GM18868 (cell line): ENCODE measurements around the gene ST14.
"Not testable (repeated sequence)": the region's sequence is repeated elsewhere in the genome, so short reads cannot be mapped to it uniquely, and the experiment has no call there.

Source experiments
- ATAC-seq: cut with Tn5 transposase; IDR thresholded peaks from one replicate; pipeline ENCODE4 v1.9.1; 2021; ENCODE audit warnings: mild to moderate bottlenecking, moderate library complexity; ENCODE audit not compliant: unreplicated experiment

The ST14 gene

GRCh38 chr11:130187096-130187495 lies 27.5 kb downstream of the ST14 start:
- ATAC-seq = no peak

- no peak for ATAC-seq
Observed at GRCh38 chr11:130188047-130188446, 28.5 kb downstream of the ST14 start.

GRCh38 chr11:130188585-130189347 lies 29.2 kb downstream of the ST14 start:
- ATAC-seq = no peak

GRCh38 chr11:130189492-130190210 lies 30.1 kb downstream of the ST14 start:
- no peak for ATAC-seq

GRCh38 chr11:130190371-130190881 lies 30.8 kb downstream of the ST14 start:
- ATAC-seq = no peak

- no peak for ATAC-seq
Observed at GRCh38 chr11:130191896-130192295, 32.3 kb downstream of the ST14 start.

GRCh38 chr11:130192845-130193267 lies 33.3 kb downstream of the ST14 start:
- ATAC-seq = no peak

GRCh38 chr11:130193551-130193950 lies 34.0 kb downstream of the ST14 start:
- not testable (repeated sequence) for ATAC-seq

- ATAC-seq = no peak
Observed at GRCh38 chr11:130194241-130195023, 34.9 kb downstream of the ST14 start.

- ATAC-seq = no peak
Observed at GRCh38 chr11:130197386-130198035, 37.9 kb downstream of the ST14 start.

GRCh38 chr11:130198292-130198691 lies 38.7 kb downstream of the ST14 start:
- ATAC-seq = no peak

GRCh38 chr11:130198964-130199363 lies 39.4 kb downstream of the ST14 start:
- no peak for ATAC-seq

GRCh38 chr11:130199792-130200191 lies 40.2 kb downstream of the ST14 start:
- ATAC-seq = no peak

- no peak for ATAC-seq
Observed at GRCh38 chr11:130201026-130201425, 41.4 kb downstream of the ST14 start.

GRCh38 chr11:130202009-130202817 lies 42.6 kb downstream of the ST14 start:
- no peak for ATAC-seq

GRCh38 chr11:130202818-130203689 lies 43.5 kb downstream of the ST14 start:
- ATAC-seq = no peak

GRCh38 chr11:130203766-130204702 lies 44.5 kb downstream of the ST14 start:
- no peak for ATAC-seq

- ATAC-seq = no peak
Observed at GRCh38 chr11:130204703-130205095, 45.1 kb downstream of the ST14 start.
